Left kidney (tissue), 8 donors: ENCODE data around the gene NCF4. TPM values are rescaled to one million over a fixed set of nuclear protein-coding genes. Genes with fewer than 3 reads are reported as not detected.

Experiments used
- DNase-seq: peaks from one replicate; pipeline ENCODE4 v3.0.0-alpha.2; 2013
- long read RNA-seq, 8 donors: transcript quantifications; one replicate each; lab custom pipeline, GENCODE V29; 2026
- polyA plus RNA-seq: library from polyadenylated mRNA; unstranded; fragments of 120-200 nt; gene quantifications from one replicate; pipeline ENCODE4 v1.2.1, GENCODE V29; 2013; ENCODE audit not compliant: insufficient read length

The NCF4 gene
- 2.0 TPM for polyA plus RNA-seq
- long read RNA-seq, donor 1, partial matches to known transcripts: 0 of 1 reads
- long read RNA-seq, donor 1, other reads (novel, unspliced or antisense): 0 of 1 reads
- long read RNA-seq, donor 2, partial matches to known transcripts: 0 of 1 reads
- long read RNA-seq, donor 2, other reads (novel, unspliced or antisense): 0 of 1 reads
- long read RNA-seq, donor 3, partial matches to known transcripts: 0 of 1 reads
- long read RNA-seq, donor 3, other reads (novel, unspliced or antisense): 0 of 1 reads
- long read RNA-seq, donor 4: 0 reads
- long read RNA-seq, donor 5, partial matches to known transcripts: 0 of 3 reads
- long read RNA-seq, donor 5, other reads (novel, unspliced or antisense): 0 of 3 reads
- long read RNA-seq, donor 6, partial matches to known transcripts: 0 of 2 reads
- long read RNA-seq, donor 6, other reads (novel, unspliced or antisense): 0 of 2 reads
- long read RNA-seq, donor 7: 0 reads
- long read RNA-seq, donor 8: 0 reads

- DNase-seq: no peak
These were observed at the start of gene NCF4 for GRCh38 chr22:36860821-36861659. NCF4 (plus strand) TSS chr22:36861006; CDS start chr22:36861172, 166 bp downstream.

GRCh38 chr22:36811094-36811800 is 49.6 kb upstream of the NCF4 start:
- no peak for DNase-seq

- no peak for DNase-seq
These were observed 46.0 kb upstream of the NCF4 start for GRCh38 chr22:36814801-36815200.

- DNase-seq: no peak
These were observed 45.1 kb upstream of the NCF4 start for GRCh38 chr22:36815558-36816338.

- no peak for DNase-seq
These were observed 44.5 kb upstream of the NCF4 start for GRCh38 chr22:36816339-36816635.

GRCh38 chr22:36816636-36817524 is 43.9 kb upstream of the NCF4 start, which contains the start of gene PVALB:
PVALB (minus strand) TSS chr22:36817035; CDS start chr22:36817005, 30 bp downstream.
- no peak for DNase-seq

- DNase-seq: no peak
These were observed 43.3 kb upstream of the NCF4 start for GRCh38 chr22:36817525-36817848.

- DNase-seq: no peak
These were observed 42.7 kb upstream of the NCF4 start for GRCh38 chr22:36818010-36818642.

- no peak for DNase-seq
These were observed 41.7 kb upstream of the NCF4 start for GRCh38 chr22:36819112-36819511.

- no peak for DNase-seq
These were observed 38.2 kb upstream of the NCF4 start for GRCh38 chr22:36822581-36822980.

- no peak for DNase-seq
These were observed 37.5 kb upstream of the NCF4 start for GRCh38 chr22:36823186-36823839.

- no peak for DNase-seq
These were observed 36.2 kb upstream of the NCF4 start for GRCh38 chr22:36824655-36825054.

- no peak for DNase-seq
These were observed 34.5 kb upstream of the NCF4 start for GRCh38 chr22:36826262-36826661.

GRCh38 chr22:36828815-36829214 is 32.0 kb upstream of the NCF4 start:
- no peak for DNase-seq

- DNase-seq: no peak
These were observed 31.3 kb upstream of the NCF4 start for GRCh38 chr22:36829370-36830002.

- no peak for DNase-seq
These were observed 30.2 kb upstream of the NCF4 start for GRCh38 chr22:36830601-36831000.

GRCh38 chr22:36831206-36831605 is 29.6 kb upstream of the NCF4 start:
- no peak for DNase-seq

GRCh38 chr22:36831717-36832116 is 29.1 kb upstream of the NCF4 start:
- DNase-seq: no peak

GRCh38 chr22:36833073-36833472 is 27.7 kb upstream of the NCF4 start:
- DNase-seq: no peak
